Measurements from ENCODE around the gene MTFP1.
"Not testable (repeated sequence)": the region's sequence is repeated elsewhere in the genome, so short reads cannot be mapped to it uniquely, and the experiment has no call there.

The MTFP1 gene

GRCh38 chr22:30402766-30403104 lies 22.8 kb upstream of the MTFP1 start:
- not testable (repeated sequence) for DNase-seq

- no peak for DNase-seq
Observed at GRCh38 chr22:30404307-30404706, 21.3 kb upstream of the MTFP1 start.

- DNase-seq, result no peak
Observed at GRCh38 chr22:30405731-30406130, 19.8 kb upstream of the MTFP1 start.

- DNase-seq, result no peak
Observed at GRCh38 chr22:30406400-30406799, 19.2 kb upstream of the MTFP1 start.

- no peak for DNase-seq
Observed at GRCh38 chr22:30408388-30409102, 17.0 kb upstream of the MTFP1 start.

GRCh38 chr22:30411780-30412179 lies 13.8 kb upstream of the MTFP1 start:
- DNase-seq, result no peak

- no peak for DNase-seq
Observed at GRCh38 chr22:30413001-30413400, 12.6 kb upstream of the MTFP1 start.

- DNase-seq, result no peak
Observed at GRCh38 chr22:30413745-30414524, 11.6 kb upstream of the MTFP1 start.

GRCh38 chr22:30414525-30415047 lies 11.0 kb upstream of the MTFP1 start:
- no peak for DNase-seq

GRCh38 chr22:30416403-30416802 lies 9.2 kb upstream of the MTFP1 start:
- DNase-seq, result no peak

- DNase-seq, result no peak
Observed at GRCh38 chr22:30416837-30417236, 8.7 kb upstream of the MTFP1 start.

GRCh38 chr22:30420347-30421125 lies 5.0 kb upstream of the MTFP1 start:
- DNase-seq, result no peak

GRCh38 chr22:30421695-30422480 lies 3.7 kb upstream of the MTFP1 start:
- DNase-seq, result peak; percentile 36

- no peak for DNase-seq
Observed at GRCh38 chr22:30422481-30423300, 2.9 kb upstream of the MTFP1 start.

GRCh38 chr22:30423301-30423958 lies 2.1 kb upstream of the MTFP1 start:
- DNase-seq, result no peak

- peak; percentile 98 for DNase-seq
Observed at GRCh38 chr22:30423959-30424533, 1.5 kb upstream of the MTFP1 start.

- DNase-seq, result peak; percentile 36
Observed at GRCh38 chr22:30424534-30425326, 838 bp upstream of the MTFP1 start.

- DNase-seq, result no peak
Observed at GRCh38 chr22:30425327-30425615, 297 bp upstream of the MTFP1 start.

GRCh38 chr22:30426388-30427353 lies 1.1 kb downstream of the MTFP1 start:
- peak; percentile 62 for DNase-seq

All from GF-D8 (cell line).